GM18870 (cell line): ENCODE measurements around the gene FAM13B.
"Not testable (repeated sequence)": the region's sequence is repeated elsewhere in the genome, so short reads cannot be mapped to it uniquely, and the experiment has no call there.

Experiments used
- ATAC-seq: cut with Tn5 transposase; IDR thresholded peaks from one replicate; pipeline ENCODE4 v1.9.1; 2021; ENCODE audit warnings: moderate library complexity; ENCODE audit not compliant: unreplicated experiment

The FAM13B gene

DNA sequence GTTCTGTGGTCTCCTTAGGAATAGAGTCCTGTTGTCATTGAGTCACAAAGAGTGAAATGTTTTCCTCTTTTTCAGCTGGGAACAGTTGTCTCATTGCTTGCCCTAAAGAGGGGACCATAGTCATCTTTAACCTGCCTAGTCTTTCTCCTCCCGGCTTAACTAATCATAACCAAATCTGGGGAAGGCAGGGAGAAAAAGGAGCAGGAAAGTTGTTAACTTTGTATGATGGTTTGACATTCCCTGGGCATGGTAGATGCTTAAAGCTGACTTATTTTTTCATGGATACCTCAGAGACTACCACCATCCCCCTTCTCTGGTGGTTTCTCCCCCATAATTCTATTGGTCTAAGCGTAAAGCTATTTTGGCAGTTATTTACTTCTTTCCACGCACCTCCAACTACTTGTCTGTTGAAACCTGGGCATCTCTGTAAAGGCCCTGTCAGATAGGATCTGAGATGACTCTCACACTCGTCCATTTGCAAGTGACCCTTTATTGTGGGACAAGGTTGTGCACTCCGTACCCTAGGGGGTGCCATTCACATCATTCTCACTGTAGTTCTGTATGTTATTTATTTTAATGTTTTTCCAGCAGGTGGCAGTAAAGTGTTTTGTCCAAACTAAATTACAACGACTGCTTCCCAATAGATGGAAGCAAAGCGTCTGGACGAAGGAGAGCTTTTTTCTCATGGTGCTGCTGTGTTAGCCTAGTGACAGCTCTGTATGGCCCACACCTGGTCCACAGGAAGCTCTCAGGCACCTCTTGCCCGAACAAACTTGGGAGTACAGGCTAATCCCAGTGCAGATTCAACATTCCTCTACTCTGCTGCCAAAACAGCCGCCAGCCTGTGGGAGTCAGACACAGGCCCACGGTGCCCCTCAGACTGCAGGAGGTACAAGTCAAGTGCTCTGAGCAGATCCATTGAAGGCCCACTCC is 3.0 kb upstream of the FAM13B start:
- ATAC-seq: peak; percentile 44

DNA sequence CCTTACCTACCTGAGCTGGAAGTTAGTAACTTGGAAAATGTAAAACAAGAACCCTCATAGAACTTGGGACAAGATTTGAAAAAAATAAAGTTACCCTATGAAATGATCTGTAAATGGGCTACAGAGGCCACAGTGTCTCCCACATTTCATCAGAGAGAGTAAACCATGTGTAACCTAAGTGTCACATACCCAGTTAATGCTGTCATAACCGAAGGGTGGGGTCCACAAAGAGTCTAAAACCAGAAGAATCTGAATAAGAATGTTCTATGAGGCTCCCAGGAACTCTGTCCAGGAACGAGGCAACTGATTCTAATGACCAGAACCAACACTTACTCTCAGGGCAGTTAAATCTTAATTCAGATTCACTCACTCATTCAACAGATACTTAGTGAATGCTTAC is 1.0 kb upstream of the FAM13B start:
- no peak for ATAC-seq

DNA sequence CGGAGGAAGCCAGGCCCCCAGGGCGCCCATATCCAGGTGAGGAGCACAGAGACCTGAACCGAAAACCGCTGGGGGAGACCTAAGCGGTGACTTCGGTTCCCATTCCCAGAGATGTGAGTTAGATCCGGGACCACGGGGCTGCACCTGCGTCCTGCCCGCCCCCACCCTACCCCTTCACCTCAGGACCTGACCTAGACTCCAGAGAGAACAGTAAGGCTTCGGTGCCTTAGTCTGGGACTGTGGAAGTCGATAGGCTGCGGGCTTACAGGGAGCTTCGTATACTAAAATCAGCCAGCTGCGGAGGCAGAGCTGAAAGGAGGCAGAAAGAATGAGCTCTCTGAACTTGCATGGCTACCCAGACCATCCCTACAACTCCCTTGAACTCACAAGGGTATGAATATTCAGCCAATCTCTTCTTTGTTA is 518 bp upstream of the FAM13B start:
- ATAC-seq: no peak

DNA sequence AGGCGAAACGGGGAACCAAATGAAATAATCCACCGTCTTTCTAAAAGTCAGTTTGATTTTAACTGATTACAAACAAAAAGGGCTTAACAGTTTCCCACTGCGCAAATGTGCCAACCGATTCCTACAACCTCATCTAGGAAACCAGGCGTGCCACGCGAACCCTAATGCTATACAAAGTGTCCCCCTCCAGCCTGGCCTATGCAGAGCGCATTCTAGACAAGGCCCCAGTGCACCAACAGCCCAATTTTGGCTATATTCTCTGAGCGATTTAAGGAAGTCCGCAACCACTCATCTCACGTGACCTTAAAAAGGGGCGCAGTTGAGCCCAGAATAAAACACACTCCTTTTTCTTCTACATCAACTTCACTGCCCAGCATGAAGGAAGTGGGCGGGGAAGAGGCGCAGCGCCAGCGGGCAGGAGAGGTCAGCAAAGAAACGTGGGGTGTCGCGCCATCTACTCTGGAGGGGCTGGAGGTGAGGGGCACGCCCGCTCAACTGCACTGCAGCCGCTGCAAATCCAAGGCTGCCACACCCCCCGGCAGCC is 779 bp downstream of the FAM13B start:
- peak; percentile 38 for ATAC-seq

DNA sequence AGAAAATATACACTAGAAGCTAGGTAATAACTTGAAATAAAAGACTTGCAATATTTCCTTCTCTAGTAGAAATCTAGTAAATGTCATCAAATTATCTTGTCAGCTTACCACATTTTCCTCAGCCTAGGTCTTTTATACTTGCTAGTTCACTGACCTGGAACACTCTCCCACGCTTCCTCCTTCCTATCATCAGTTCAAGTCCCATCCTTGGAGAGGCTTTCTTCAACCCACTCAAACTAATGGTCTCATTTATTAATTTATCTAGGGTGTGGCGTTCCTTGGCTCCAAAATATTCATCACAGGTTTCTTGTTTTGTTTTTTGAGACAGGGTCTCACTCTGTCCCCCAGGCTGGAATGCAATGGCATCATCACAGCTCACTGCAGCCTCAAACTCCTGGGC is 2.9 kb downstream of the FAM13B start:
- ATAC-seq: no peak

DNA sequence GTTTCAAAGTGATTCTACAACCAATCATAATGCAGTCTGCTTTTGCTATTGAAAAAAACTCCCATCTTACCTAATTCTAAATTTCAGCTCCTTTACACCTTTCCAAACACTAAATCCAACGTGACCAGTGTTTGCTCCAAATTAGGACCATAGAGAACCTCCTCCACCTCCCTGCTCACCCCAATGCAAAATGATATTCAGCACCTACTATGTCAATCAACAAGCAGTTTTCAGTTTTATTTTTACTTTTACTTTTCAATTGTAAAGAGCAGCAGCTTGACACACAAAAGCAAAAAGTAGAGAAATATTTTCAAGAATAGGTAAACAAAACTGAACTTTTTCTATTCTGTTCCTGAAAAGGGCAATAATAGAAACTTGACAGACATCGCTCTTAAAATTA is 3.4 kb downstream of the FAM13B start:
- no peak for ATAC-seq

DNA sequence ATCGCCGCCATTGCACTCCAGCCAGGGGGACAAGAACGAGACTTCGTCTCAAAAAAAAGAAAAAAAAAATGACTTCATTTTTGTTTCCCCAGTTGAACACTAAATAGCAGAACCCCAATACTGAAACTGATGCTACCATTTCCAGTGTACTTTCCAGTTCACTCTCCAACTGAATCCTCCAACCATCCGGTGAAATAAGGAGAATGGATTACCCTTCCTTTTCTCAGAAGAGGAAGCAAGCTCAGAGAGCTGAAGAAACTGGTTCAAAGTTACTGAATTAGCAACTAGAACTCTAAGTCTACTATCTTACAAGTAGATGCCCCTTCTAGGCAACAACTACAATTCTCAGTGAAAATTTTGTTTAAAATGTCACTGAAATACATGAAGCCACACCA is 3.9 kb downstream of the FAM13B start:
- ATAC-seq: no peak

DNA sequence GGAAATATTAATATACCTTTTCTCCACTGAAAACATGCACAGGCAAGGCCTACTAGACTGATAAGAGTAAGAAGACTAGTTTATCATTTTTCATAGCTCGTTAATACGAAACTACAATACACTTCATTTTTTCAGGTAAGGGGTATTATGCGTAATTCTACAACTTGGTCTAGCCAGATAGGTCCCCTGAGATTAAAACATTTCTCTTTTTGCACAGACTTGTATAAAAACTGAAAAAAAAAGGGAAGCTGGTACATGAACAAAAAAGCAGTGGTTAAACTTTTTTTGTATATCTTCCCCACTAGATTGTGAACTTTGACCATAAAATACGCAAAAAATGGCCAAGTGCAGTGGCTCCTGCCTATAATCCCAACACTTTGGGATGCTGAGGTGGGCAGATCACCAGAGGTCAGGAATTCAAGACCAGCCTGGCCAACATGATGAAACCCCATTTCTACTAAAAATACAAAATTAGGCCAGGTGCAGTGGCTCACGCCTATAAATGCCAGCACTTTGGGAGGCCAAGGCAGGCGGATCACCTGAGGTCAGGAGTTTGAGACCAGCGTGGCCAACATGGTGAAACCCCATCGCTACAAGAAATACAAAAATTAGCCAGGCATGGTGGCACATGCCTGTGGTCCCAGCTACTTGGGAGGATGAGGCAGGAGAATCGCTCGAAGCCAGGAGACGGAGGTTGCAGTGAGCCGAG is 4.5 kb downstream of the FAM13B start:
- not testable (repeated sequence) for ATAC-seq

DNA sequence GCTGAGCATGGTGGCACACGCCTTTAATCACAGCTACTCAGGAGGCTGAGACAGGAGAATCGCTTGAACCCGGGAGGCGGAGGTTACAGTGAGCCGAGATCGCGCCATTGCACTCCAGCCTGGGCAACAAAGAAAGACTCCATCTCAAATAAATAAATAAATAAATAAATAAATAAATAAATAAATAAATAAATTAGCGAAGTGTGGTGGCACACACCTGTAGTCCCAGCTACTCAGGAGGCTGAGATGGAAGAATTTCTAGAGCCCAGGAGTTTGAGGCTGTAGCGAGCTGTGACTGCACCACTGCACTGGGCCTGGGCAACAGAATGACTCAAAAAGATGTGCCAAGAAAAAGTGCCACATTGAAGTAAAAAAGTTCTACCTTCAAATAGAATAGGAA is 6.1 kb downstream of the FAM13B start:
- ATAC-seq: not testable (repeated sequence)

DNA sequence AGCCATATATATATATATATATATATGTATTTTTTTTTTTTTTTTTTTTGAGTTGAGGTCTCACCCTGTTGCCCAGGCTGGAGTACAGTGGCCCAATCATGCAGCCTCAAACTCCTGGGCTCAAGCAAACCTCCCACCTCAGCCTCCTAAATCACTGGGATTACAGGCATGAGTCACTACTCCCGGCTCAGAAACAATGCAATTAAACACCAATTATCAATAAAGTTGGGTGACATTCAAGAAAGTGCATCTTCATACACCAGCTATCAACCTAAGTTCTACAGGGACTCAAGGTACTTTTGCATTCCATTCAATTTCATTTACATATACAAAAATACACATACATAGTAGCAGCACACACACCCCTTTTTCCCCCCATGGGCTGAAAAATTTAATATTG is 7.6 kb downstream of the FAM13B start:
- ATAC-seq: no peak

DNA sequence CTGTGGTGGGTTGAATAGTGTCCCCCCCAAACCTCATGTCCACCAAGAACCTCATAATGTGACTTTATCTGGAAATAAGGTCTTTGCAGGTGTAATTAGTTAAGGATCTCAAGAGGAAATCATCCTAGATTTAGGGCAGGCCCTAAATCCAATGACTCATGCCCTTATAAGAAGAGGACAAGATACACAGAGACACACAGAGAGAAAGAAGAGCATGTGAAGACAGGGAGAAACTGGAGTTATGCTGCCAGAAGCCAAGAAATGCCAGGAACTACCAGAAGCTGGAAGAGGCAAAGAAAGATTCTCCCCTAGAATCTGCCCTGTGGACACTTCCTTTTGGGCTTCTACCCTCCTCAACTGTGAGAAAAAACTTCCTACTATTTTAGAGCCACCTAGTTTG is 8.8 kb downstream of the FAM13B start:
- ATAC-seq: no peak

DNA sequence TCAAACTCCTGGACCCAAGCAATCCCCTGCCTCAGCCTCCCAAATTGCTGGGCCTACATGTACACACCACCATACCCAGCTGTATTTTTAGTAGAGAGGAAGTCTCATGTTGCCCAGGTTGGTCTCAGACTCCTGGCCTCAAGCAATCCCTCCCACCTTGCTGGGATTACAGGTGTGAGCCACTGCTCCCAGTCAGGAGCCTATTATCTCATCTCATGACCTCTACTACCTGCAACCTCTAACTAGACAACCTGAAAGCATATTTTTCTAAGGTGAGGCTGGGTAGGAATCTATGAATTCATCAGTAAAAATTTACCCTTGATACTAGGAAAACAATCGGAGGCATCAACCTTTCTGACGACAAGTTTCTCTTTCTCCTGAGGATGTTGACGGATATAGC is 10.0 kb downstream of the FAM13B start:
- no peak for ATAC-seq

DNA sequence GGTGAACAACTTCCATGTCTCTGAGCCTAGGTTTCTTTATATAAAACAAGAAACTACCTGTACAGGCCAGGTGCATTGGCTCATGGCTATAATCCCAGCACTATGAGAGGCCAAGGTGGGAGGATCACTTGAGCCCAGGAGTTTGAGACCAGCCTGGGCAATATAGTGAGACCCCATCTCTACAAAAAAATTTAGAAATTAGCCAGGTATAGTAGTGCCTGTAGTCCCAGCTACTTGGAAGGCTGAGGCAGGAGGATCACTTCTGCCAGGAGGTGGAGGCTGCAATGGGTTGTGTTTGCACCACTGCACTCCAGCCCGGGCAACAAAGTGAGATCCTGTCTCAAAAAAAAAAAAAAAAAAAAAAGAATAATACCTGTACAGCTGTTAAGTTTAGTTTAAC is 11.1 kb downstream of the FAM13B start:
- ATAC-seq: no peak

DNA sequence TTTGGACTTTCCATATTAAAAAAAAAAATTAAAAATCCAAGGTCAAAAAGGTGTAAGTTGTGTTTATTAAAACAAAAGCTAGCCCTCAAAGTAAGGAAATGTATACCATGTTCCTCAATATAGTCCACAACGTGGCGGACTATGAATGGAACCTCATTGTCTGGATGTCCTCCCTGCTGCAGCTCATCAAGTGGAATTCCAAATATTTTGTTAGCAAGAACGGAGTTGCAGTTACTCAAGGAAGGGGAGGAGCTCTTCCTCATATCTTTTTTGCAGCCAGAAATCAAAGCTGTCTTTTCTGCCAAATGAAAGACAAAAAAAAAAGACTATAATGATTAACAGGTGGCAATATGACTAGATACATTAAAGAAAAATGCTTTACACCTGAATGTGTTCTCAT is 14.0 kb downstream of the FAM13B start:
- no peak for ATAC-seq

DNA sequence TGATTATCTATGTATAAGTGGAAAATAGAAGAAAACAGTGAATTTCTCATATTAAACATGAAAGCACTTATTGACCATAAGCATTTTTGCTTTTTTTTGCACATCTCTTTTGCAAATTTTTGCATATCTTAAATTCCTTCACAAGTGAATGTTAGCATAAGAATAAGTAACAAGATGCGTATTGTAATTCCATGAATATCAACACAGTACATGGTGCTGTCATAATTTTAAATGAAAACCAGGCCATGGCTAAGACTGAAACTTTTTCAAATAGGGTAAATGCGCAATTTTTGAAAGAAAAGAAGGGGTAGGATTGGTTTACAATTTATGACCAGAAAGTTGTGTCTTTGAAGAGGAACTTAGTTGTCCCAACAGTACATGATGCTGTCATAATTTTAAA is 17.0 kb downstream of the FAM13B start:
- ATAC-seq: no peak

DNA sequence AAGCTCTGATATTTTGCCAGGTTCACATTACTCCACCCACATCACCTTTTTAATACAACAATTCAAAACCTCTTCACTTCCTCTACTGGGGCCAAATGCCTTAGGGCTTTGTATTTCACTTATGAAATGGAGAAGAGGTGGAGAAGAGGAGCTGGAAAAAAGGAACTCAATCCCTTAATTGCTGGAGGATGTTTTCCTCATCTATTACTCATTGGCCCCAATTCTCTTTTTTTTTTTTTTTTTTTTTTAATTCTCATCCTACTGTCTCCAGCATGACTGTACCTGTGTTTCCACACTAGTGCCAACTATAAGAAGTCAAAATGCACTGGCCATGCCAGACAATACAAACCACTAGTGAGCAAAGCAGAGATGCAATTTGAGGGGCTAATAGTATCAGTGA is 20.9 kb downstream of the FAM13B start:
- ATAC-seq: no peak

DNA sequence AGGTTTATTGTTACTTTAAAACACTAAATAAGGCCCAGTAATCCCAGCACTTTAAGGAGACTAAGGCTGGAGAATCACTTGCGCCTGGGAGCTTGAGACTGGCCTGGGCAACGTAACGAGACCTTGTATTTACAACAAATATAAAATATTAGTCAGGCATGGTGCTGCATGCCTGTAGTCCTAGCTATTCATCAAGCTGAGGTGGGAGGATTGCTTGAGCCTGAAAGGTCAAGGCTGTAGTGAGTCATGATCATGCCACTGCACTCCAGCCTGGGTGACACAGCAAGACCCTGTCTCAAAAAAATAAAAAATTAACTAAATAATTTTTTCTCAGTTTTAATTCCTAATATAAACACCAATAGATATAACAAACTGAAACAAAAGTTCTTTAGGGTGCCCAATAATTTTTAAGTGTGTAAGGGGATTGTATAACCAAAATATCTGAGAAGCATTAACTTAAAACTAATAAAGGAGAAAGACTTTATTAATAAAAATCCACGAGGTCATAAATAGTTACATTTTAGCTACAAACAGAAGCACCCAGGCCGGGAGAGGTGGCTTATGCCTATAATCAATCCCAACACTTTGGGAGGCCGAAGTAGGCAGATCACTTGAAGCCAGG is 32.7 kb downstream of the FAM13B start:
- ATAC-seq: no peak

DNA sequence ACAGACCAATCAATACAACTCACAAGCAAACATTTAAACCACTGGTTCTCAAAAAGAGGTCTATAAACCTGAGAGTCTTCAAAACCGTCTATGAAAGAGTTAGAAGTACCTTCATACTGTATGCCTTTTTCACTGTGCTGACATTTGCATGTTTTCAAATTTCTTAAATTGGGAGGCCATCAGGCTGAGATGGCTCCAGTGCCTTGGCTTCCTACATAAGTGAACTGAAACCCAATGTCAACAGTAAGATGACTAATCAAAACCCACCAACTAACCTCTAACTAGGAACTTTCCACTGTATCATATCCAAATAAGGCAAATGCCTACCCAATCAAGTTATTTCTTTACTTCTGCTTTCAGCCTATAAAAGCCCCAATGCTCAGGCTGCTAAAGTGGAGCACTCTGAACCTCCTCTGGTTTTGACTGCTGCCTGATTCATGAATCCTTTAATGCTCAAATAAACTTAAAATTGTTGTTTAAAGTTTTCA is 35.1 kb downstream of the FAM13B start:
- peak; percentile 78 for ATAC-seq

DNA sequence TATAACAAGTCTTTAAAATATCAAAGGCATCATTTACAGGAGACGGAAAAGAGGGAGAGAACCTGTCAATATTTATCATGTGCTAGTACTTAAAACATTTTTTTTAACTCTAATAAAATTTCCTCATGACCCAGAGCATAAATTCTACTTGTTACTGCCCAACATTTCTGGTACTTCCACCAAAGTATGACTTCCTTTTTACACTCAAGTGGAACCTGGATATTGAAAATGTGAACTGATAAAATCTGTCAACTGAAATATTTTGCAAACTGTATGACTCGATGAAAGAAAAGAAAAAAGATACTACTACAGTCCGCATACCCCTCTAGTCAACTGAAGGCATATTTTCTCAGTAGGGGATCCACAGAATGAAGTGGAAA is 37.1 kb downstream of the FAM13B start:
- ATAC-seq: no peak

DNA sequence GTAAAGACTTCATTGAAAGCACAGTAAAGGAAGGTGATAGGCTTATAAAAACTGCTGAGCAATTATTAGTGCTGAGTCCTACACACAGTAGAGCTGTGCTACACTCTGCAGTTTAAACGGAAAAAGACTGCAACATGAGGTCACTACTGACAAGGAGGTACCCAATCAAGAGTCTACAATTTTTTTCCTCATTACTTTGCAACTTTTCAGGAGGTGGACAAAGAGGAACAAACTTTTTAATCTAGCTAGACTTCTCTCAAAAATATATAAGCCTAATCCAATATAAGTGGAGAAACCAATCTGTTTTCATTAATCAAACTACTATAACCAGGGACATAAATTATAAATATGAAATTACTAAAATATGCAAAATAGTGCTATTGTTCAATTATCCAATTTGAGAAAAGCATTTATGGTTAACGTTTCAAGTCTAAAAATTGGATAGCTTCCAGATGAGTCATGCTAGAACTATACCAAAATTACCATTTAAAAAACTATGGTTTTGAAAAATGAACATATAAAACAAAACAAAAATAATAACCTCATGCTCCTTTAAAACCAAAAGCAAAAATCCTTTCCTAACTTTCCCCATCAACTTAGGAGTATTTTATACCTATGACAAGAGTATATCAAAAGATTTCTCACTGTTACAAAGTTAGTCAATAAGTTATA is 37.7 kb downstream of the FAM13B start:
- no peak for ATAC-seq

DNA sequence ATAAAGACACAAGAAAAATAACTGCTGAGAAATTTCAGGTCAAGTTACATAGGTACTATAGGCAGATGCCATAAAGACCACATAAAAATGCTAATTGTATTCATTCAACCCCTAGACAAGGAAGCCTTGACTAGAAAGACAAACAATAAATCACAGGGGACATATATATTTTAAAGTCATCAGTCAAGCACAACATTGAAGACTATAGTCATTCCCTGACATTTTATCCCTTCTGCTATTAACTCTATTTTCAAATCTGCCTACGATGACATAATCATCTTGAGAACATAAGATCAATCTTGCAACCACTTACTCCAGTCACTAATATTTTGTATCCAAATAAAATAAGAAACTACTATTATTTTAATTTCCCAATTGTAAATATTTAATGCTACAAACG is 38.3 kb downstream of the FAM13B start:
- no peak for ATAC-seq
